Bronchial epithelial cell (primary cell): ENCODE measurements around the gene NFS1. TPM values are rescaled to one million over a fixed set of nuclear protein-coding genes. Genes with fewer than 3 reads are reported as not detected.

ENCODE experiments used
- DNase-seq: peaks from one replicate; pipeline ENCODE4 v3.0.0-alpha.2; 2010; ENCODE audit warnings: low read depth
- FAIRE-seq: peaks from 2 replicates; lab custom pipeline; 2011; peaks lifted over from hg19 to GRCh38; lab: Jason Lieb, UNC
- H3K27me3 ChIP-seq: 2 replicates; pipeline ENCODE4 v1.5.1; 2011; ENCODE audit warnings: low read length; ENCODE audit not compliant: control insufficient read depth, insufficient read depth
- H3K36me3 ChIP-seq: 2 replicates; pipeline ENCODE4 v1.5.1; 2011; ENCODE audit warnings: low read length; ENCODE audit not compliant: control insufficient read depth, insufficient read depth
- H3K4me3 ChIP-seq: 2 replicates; pipeline ENCODE4 v1.5.1; 2011; ENCODE audit warnings: mild to moderate bottlenecking, low read depth, low read length, control low read depth
- total RNA-seq: library from RNA; depleted of rRNA; stranded (reverse); fragments of >200 nt; gene quantifications from 2 replicates; pipeline ENCODE4 v1.2.1, GENCODE V29; 2014
- TF ChIP-seq, protein P1 (sequence below): IDR thresholded peaks from 2 replicates; pipeline ENCODE4 v1.5.1; 2011; ENCODE audit warnings: mild to moderate bottlenecking, moderate library complexity, low read length, control low read depth, inconsistent platforms; ENCODE audit not compliant: insufficient read depth, severe bottlenecking

NFS1 gene
- total RNA-seq, 1 donor from 2014 or later = 15.5 TPM

DNA sequence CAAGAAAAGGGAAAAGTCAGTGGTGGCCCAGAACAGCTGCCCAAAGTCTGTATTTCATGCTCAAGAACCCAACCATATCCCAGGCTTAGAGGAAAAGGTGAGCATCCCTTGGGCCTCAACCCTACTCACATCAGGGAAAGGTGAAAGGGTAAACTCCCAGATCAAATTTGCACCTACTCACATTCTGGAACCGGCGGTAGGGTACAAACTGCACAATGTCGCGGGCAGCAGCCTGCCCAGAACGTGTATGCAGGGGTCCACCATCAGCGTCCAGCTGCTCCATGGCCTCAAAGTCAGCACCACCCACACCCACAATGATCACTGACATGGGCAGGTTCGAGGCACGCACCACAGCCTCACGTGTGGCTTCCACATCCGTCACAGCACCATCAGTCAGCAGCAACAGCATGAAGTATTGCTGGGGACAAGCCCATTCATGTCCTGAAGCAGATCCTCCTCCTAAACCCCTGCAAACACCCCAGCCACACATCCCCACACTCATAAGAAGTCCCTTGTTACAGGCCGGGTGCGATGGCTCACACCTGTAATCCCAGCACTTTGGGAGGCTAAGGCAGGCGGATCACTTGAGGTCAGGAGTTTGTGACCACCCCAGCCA is 72.7 kb downstream of the NFS1 start:
- peaks cover 16% of the 10 kb centered on the region for H3K36me3 ChIP-seq
- no peak overlapping the region for H3K4me3 ChIP-seq
- TF ChIP-seq, protein P1, sequence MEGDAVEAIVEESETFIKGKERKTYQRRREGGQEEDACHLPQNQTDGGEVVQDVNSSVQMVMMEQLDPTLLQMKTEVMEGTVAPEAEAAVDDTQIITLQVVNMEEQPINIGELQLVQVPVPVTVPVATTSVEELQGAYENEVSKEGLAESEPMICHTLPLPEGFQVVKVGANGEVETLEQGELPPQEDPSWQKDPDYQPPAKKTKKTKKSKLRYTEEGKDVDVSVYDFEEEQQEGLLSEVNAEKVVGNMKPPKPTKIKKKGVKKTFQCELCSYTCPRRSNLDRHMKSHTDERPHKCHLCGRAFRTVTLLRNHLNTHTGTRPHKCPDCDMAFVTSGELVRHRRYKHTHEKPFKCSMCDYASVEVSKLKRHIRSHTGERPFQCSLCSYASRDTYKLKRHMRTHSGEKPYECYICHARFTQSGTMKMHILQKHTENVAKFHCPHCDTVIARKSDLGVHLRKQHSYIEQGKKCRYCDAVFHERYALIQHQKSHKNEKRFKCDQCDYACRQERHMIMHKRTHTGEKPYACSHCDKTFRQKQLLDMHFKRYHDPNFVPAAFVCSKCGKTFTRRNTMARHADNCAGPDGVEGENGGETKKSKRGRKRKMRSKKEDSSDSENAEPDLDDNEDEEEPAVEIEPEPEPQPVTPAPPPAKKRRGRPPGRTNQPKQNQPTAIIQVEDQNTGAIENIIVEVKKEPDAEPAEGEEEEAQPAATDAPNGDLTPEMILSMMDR = no peak
- FAIRE-seq (peak; percentile 94), DNase-seq (peak; percentile 71)
- H3K27me3 ChIP-seq = no peaks in the 10 kb centered on the region

DNA sequence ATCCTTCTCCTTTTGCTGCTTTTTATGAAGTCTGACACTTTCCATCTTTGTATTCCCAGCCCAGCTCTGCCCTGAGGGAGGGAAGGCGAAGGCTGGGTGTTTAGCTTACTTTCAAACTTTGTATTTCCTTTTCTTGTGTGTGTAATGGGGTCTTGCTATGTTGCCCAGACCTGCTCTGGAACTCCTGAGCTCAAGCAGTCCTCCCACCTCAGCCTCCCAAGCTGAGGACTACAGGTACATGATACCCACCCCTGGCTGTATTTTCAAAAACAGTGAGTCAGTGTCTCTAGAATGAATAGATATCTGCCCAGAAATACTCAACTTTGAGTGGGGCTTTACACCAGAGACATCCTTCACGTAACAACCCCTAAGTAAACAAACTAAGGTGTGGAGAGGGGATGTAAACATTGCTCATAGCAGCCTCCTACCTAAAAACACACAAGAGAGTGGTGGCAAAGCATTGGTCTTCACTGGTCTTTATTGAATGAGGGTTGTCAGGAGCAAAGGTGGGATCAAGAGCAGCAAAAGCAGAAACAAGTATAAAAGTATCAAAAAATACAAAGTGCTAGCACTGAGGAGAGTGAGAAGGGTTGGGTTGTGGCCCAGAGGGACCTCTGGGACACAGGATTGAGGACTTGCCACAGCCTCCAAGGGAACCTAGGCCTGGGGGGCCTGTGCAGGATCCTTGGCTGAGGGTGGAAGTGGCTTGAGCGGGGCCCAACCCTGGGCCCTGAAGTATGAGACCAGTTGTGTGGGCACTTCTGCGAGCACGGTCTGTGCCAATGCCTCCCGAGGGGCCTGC is 73.4 kb downstream of the NFS1 start:
- peaks cover 16% of the 10 kb centered on the region for H3K36me3 ChIP-seq
- TF ChIP-seq, protein P1 = no peak
- FAIRE-seq = no peak
- peak; percentile 20 for DNase-seq
- no peak overlapping the region for H3K4me3 ChIP-seq
- no peaks in the 10 kb centered on the region for H3K27me3 ChIP-seq

DNA sequence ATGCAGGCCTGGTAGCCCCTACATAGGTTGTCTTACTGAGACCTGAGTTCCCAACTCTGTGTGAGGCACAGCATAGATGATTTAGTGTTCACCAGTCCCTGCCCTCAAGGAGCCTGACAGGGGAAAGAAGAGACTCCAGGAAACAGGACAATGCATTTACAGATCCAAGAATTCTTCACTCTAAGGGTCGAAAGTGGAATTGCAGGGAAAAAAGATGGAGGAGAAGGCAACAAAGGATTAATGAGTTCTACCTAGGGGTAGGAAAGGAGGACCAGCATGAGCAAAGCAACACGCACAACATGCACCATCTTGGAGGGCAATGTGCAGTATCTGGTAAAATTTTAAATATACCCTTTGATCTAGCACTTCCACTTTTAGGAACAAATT is 77.6 kb downstream of the NFS1 start:
- no peak for FAIRE-seq
- TF ChIP-seq, protein P1 = no peak
- Histone ChIP-seq H3K36me3 (peaks cover 11% of the 10 kb centered on the region), H3K4me3 (no peak overlapping the region), H3K27me3 (no peaks in the 10 kb centered on the region)
- DNase-seq = no peak

DNA sequence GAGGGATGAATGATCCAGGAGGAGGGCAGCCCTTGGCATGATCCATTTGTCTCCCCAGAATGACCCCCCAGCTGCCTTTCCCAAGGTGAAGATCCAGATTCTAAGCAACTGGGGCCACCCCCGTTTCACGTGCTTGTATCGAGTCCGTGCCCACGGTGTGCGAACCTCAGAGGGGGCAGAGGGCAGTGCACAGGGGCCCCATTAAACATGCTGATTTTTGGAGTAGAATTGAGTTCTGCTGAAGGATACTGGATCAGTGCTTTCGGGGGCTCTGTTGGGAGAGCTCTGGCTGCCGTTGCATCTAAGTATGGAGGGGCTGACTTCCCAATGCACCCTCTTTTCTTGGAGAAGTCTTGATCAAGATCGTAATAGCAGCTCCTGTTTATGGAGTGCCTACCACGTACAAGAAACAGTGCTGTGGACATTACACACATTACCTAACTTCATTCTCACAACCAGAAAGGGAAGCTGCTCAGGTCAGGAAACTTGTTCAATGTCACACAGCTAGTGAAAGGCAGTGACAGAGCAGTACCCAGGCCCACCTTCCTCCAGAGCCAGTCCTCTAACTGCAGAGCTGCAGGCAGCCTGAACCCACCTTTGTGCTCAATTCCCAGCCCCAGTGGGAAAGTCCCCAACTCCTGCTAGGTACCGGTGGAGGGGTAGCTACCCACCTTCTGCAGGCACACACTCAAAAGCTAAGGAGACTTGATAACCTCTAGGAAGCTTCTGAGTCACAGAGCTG is 78.2 kb downstream of the NFS1 start:
- no peak for FAIRE-seq
- DNase-seq = no peak

DNA sequence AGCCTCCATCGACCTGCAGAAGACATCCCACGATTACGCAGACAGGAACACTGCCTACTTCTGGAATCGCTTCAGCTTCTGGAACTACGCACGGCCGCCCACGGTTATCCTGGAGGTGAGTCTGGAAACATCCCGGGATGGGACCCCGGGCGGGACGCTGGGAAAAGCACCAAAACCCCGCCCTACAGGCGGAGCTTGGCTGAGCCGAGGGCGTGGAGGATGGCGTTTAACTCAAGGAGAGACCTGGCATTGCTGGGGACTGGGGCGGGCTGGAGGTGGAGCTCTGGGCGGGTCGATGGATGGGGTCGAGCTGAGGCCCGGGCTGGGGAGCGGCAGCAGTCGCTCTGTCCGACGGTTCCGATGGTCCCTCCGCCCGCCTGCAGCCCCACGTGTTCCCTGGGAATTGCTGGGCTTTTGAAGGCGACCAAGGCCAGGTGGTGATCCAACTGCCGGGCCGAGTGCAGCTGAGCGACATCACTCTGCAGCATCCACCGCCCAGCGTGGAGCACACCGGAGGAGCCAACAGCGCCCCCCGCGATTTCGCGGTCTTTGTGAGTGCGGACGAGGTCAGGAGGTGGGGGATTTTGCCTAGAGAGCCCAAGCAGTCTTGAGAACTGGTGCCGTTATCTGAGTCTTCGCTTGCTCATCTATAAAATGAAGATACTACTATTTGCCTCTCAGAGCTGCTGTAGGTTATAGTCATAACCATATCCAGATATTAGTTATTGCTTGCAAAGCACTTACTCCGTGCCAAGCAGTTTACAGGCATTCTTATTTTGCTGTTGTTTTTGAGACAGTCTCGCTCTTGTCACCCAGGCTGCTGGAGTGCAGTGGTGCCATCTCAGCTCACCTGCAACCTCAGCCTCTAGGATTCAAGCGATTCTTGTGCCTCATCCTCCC is 79.7 kb downstream of the NFS1 start:
- TF ChIP-seq, protein P1 = peak; percentile 53
- Histone ChIP-seq H3K27me3 (no peaks in the 10 kb centered on the region), H3K36me3 (peaks cover 6% of the 10 kb centered on the region), H3K4me3 (peak overlapping the region; percentile 49)
- DNase-seq = peak; percentile 84
- no peak for FAIRE-seq

More for the DNA sequence above, 78.2 kb downstream of the NFS1 start:
- Histone ChIP-seq H3K27me3 (no peaks in the 10 kb centered on the region), H3K36me3 (peaks cover 6% of the 10 kb centered on the region), H3K4me3 (no peak overlapping the region)
- TF ChIP-seq, protein P1 = no peak
